Left renal pelvis (tissue), 4 donors: ENCODE results near the gene KHNYN. TPM values are rescaled to one million over a fixed set of nuclear protein-coding genes. Genes with fewer than 3 reads are reported as not detected.
"Not testable (repeated sequence)": the region's sequence is repeated elsewhere in the genome, so short reads cannot be mapped to it uniquely, and the experiment has no call there.

Experiments used
- DNase-seq, 4 donors: peaks; one replicate each; pipeline ENCODE4 v3.0.0-alpha.2; 2013; ENCODE audit warnings: low read depth in 4 of 4, low spot score in 3 of 4
- polyA plus RNA-seq, 4 donors: library from polyadenylated mRNA; unstranded; fragments of 120-200 nt; gene quantifications; one replicate each; pipeline ENCODE4 v1.2.1, GENCODE V29; 2013; ENCODE audit not compliant: insufficient read length in 4 of 4

Gene KHNYN
- polyA plus RNA-seq: 10 to 100 TPM; 35.8 to 50.0 (median 40.5) TPM

- DNase-seq: peak; percentile 70 to 86 (median 80)
Observed at GRCh38 chr14:24429395-24430142, at the start of gene KHNYN, which contains the start of gene CBLN3. TSS of gene KHNYN (plus strand) at chr14:24429954. CDS start at chr14:24430731, 777 bp downstream. TSS of gene CBLN3 (minus strand) at chr14:24429668. CDS start at chr14:24429054, 614 bp downstream.

GRCh38 chr14:24381363-24382063, 48.2 kb upstream of the KHNYN start:
- no peak for DNase-seq

DNA sequence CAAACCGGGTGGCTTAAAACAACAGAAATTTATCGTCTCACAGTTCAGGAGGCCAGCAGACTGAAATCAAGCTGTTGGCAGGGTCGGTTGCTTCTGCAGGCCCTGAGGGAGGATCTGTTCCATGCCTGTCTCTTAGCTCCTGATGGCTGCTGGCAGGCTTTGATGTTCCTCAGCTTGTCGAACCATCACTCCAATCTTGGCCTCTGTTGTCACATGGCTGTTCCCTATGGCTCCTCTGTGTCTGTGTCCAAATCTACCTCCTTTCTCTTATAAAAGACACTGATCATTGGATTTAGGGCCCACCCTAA, 47.7 kb upstream of the KHNYN start:
- DNase-seq: peak in 1 of 4 donors; percentile 52

- no peak for DNase-seq
Observed at GRCh38 chr14:24384169-24384568, 45.6 kb upstream of the KHNYN start.

- no peak for DNase-seq
Observed at GRCh38 chr14:24385524-24385923, 44.2 kb upstream of the KHNYN start.

DNA sequence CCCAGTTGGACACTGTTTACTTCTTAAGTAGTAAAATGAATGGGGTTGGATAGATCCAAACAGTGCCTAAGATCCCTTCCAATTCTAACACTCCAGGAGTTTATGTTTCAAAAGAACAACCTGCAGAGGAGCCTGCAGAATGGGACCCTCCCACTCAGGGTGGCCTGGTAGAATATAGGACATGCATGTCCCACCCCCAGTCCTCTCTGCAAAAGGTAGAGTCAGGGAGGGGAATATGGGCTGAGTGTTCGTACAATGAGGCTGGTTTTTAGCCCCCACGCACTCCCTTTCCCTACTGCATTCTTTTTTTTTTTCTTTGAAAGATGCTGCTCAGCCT, 42.8 kb upstream of the KHNYN start:
- no peak for DNase-seq

DNA sequence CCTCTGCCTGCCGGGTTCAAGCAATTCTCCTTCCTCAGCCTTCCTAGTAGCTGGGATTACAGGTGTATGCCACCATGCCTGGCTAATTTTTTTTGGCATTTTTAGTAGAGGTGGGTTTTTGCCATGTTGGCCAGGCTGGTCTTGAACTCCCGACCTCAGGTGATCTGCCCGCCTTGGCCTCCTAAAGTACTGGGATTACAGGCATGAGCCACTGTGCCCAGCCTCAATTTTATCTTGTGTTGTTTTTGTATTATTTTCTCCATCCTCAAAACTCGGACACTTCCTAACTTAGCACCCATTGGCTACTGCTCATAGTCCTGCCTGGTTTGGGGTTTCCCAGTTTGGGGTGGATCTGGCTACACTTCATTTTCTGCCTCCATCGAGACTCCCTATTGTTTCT, 42.2 kb upstream of the KHNYN start:
- DNase-seq: not testable (repeated sequence)

DNA sequence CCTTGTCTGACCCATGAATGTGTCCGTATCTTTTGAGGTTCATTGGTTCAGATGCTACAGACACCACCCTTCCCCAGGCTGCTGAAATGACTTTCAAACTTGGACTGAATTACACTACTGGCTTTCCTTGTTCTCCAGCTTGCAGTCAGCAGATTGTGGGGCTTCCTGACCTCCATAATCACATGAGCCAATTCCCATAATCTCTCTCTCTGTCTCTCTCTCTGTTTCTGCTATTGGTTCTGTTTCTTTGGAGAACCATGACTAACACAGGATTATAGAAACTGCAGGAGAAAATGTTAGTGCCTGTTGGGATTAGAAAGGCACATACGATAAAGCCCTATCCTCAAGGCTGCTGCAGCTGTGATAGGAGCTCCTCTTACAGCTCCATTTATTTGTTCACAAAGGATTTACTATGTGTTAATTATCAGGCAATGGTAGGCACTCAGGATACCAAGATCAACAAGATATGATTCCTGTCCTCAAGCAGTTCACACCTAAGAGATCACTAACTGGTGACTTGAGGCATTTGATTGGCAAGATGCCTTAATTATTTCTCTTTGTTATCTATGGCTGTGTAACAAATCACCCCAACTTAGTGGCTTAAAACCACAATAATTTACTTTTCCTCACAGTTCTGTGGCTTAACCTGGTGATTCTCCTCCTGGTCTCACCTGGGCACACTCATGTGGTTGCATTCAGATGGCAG, 41.1 kb upstream of the KHNYN start:
- DNase-seq: no peak

- DNase-seq: no peak
Observed at GRCh38 chr14:24389226-24389848, 40.4 kb upstream of the KHNYN start.

DNA sequence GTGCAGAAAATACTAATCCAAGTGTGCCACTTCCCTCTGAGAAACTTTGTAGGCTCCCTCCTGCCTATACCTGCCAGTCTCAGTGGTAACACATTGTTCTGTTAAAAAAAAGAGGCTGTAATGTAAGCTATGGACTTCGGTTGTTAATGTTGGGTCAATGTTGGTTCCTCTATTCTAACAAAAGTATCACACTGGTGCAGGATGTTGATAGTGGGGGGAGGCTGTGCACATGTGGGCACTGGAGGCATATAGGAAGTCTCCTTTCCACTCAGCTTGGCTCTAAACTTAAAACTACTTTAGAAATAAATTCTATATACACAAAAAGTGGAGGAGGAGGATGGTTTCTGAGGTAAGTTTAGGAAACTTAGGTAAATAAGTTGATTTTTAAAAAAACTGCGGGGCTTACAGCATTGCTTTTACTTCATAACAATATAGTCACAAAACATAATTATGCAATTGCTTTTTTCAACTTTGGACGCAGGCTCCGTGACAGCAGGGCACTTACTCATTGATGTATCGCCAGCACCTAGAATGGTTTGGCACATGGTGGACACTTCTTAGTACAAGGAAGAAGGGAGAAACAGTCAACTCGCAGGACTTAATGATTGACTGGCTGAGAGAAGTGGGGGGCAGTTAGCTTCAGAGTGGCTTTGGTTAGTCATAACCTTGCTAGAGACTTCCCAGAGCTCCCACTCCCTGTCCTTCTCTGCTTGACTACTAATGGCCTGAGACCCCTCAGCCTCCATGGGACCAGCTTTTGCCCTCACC, 38.9 kb upstream of the KHNYN start:
- DNase-seq: no peak

GRCh38 chr14:24392325-24393091, 37.2 kb upstream of the KHNYN start:
- no peak for DNase-seq

- no peak for DNase-seq
Observed at GRCh38 chr14:24394275-24394674, 35.5 kb upstream of the KHNYN start.

GRCh38 chr14:24395609-24396582, 33.9 kb upstream of the KHNYN start:
- DNase-seq: no peak

- DNase-seq: no peak
Observed at GRCh38 chr14:24397639-24398292, 32.0 kb upstream of the KHNYN start.

DNA sequence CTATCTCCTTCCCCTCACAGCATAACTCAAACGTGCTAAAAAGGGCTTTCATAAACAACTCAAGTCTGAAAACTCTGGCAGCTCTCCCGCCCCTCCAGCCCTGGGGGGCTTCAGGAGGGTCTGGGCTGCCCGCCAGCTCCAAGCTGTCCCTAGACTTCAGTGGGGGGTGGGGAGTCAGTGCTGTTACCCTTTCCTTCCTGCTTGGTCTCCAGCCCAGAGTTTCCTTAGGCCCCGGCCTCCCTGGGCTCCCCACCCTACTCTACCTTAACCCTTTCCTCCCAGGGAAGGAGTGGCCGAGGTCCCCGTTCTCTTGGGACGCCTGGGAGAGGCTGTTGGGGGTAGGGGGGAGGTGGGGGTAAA, 31.5 kb upstream of the KHNYN start:
- peak in 3 of 4 donors; percentile 67 to 80 (median 70) for DNase-seq

GRCh38 chr14:24398653-24399446, 30.9 kb upstream of the KHNYN start, which contains the start of gene NYNRIN:
TSS of gene NYNRIN (plus strand) at chr14:24399003. CDS start at chr14:24399247, 244 bp downstream.
- DNase-seq: peak in 3 of 4 donors; percentile 56 to 64 (median 62)

- DNase-seq: no peak
Observed at GRCh38 chr14:24399447-24399822, 30.3 kb upstream of the KHNYN start.
